Testis (tissue), 3 donors: ENCODE measurements around the gene PAX8. TPM values are rescaled to one million over a fixed set of nuclear protein-coding genes. Genes with fewer than 3 reads are reported as not detected.

Experiments
- DNase-seq: peaks from one replicate; pipeline ENCODE4 v3.0.0-alpha.2; 2019
- H3K27ac ChIP-seq, 2 donors: fragments of 200-600 bp; sonication (generic); one replicate each; pipeline ENCODE4 v1.5.1; 2019
- H3K27me3 ChIP-seq: fragments of 200-600 bp; sonication (generic); one replicate; pipeline ENCODE4 v1.5.1; 2019
- H3K36me3 ChIP-seq: fragments of 200-600 bp; sonication (generic); one replicate; pipeline ENCODE4 v1.5.1; 2017; ENCODE audit warnings: low read depth; ENCODE audit errors: missing control alignments
- H3K4me1 ChIP-seq: fragments of 200-600 bp; sonication (generic); one replicate; pipeline ENCODE4 v1.5.1; 2019
- H3K4me3 ChIP-seq, 2 donors: fragments of 200-600 bp; sonication (generic); one replicate each; pipeline ENCODE4 v1.5.1; 2017 to 2019
- H3K9me3 ChIP-seq: fragments of 200-600 bp; sonication (generic); one replicate; pipeline ENCODE4 v1.5.1; 2017
- POLR2A ChIP-seq: fragments of 450-650 bp; IDR thresholded peaks from one replicate; pipeline ENCODE4 v1.6.1; 2017; ENCODE audit warnings: antibody characterized with exemption, mild to moderate bottlenecking, moderate library complexity
- WGBS, 2 donors: methylation state at CpG; one replicate each; pipeline ENCODE4 v1.1.5; 2018; 5-methylcytosine and 5-hydroxymethylcytosine counted together
- intact Hi-C: fragments of 100-400 bp; cut with DNase I; formaldehyde crosslinking; loops from one replicate; pipeline ENCODE4 v1.15.1; 2023; ENCODE audit warnings: low total_unique reads
- polyA plus RNA-seq: library from polyadenylated mRNA; stranded (reverse); fragments of 350-450 nt; fragmentation: Illumina TruSeq; extraction: RNeasy Lipid Tissue Mini Kit (QIAGEN cat#74804); gene quantifications from one replicate; pipeline ENCODE4 v1.2.3, GENCODE V29; 2014; ENCODE audit warnings: low read depth, low replicate concordance; ENCODE audit not compliant: insufficient read depth
- total RNA-seq, 2 donors: library from RNA; depleted of rRNA; stranded (reverse); fragments of >200 nt; gene quantifications; one replicate each; pipeline ENCODE4 v1.2.3, GENCODE V29; 2016
- TF ChIP-seq, protein P1 (sequence below), 3 experiments: fragments of 450-650 bp in 2 of 3; fragments of 200-600 bp in 1 of 3; sonication (generic) in 1 of 3; IDR thresholded peaks; one replicate each; pipeline ENCODE4 v1.5.1; 2016 to 2019; ENCODE audit warnings: antibody characterized with exemption in 3 of 3, mild to moderate bottlenecking in 2 of 3, moderate library complexity in 1 of 3

Gene PAX8
- total and polyA plus RNA-seq, 3 donors from 2014 or later = 4.7 to 22.3 (median 5.4) TPM

DNA sequence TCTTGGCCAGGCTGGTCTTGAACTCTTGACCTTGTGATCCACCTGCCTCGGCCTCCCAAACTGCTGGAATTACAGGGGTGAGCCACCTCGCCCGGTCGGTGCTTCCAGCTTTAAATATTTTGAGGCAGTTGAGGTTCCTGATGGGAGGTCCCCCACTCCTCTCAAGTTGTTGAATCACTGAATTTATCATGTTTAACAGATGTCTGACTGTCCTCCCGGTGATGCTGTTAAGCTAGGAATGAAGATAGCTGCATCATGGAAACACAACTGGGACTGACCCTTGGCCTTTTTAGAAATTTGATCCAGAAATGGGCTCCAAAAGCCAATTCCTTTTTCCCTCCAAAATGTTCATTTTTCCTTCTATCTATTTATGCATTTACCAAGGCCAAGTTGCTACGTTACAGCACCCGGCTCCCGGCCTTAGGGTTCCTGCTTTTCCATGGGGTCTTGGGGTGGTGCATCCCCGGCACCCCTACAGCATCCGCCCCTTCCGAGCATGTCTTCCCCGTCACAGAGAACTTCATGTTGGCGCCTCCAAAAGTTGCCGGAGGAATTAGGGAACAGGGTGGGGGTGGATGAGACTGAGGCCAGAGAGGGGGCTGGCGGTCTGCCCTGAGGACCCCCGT, 43.9 kb downstream of the PAX8 start:
- intact Hi-C loops = no loop called here
- peak overlapping the region; percentile 56 to 68 for H3K4me3 ChIP-seq
- H3K36me3 ChIP-seq = no peaks in the 10 kb centered on the region
- WGBS, 2 donors = 45 to 56% methylated on average over 16 of the region's 16 CpGs
- no peak for DNase-seq
- no peaks in the 10 kb centered on the region for H3K9me3 ChIP-seq
- TF ChIP-seq POLR2A = no peak
- peaks cover 4% of the 10 kb centered on the region for H3K4me1 ChIP-seq
- H3K27me3 ChIP-seq = no peaks in the 10 kb centered on the region
- peak overlapping the region; percentile 57 to 81 for H3K27ac ChIP-seq

DNA sequence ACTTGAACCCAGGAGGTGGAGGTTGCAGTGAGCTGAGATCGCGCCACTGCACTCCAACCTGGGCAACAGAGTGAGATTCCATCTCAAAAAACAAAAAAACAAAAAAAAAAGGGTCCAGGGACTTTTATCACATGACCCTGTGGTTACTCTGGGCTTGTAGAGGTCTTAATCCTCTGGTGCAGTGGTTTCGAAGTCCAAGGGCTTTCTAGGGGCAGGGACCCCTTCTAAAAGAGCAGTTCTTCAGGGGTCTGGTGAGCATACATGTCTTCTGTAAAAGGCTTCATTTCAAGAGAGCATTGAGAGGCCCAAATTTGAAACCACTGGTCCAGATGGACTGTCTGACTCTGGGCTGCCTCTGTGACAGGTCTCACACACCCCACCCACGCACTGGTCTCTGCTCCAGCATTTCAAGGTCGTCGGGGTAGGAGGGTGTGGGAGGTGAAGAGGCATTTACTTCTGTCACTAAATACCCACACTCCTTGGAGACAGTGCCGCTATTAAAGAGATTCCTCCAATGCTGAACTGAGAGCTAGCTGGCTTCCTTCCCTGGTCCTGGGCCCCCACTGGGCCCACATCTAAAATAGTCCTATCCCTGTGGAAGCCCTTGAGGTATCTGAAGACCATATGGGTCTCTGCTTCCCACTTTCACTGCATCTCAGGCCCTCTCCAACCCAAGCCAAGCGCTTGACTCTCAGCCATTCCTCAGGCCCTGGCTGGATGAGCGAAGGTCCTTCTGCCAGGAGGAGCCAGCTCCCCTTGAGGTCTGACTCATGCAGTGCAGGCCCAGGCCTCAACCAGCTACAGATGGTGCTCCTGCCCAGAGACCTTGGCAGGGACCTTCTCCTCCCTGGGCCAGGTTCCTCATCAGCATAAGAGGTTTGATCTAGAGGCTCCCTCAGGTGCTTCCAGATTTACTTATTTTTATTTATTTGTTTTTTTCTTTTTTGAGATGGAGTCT, 44.8 kb downstream of the PAX8 start:
- Histone ChIP-seq H3K27me3 (no peaks in the 10 kb centered on the region), H3K9me3 (no peaks in the 10 kb centered on the region), H3K4me3 (no peak overlapping the region), H3K4me1 (peaks cover 4% of the 10 kb centered on the region), H3K36me3 (no peaks in the 10 kb centered on the region), H3K27ac (no peak overlapping the region)
- DNase-seq = peak; percentile 58
- intact Hi-C loops = no loop called here
- TF ChIP-seq, protein P1, sequence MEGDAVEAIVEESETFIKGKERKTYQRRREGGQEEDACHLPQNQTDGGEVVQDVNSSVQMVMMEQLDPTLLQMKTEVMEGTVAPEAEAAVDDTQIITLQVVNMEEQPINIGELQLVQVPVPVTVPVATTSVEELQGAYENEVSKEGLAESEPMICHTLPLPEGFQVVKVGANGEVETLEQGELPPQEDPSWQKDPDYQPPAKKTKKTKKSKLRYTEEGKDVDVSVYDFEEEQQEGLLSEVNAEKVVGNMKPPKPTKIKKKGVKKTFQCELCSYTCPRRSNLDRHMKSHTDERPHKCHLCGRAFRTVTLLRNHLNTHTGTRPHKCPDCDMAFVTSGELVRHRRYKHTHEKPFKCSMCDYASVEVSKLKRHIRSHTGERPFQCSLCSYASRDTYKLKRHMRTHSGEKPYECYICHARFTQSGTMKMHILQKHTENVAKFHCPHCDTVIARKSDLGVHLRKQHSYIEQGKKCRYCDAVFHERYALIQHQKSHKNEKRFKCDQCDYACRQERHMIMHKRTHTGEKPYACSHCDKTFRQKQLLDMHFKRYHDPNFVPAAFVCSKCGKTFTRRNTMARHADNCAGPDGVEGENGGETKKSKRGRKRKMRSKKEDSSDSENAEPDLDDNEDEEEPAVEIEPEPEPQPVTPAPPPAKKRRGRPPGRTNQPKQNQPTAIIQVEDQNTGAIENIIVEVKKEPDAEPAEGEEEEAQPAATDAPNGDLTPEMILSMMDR (IDR thresholded peaks at IDR 0.05) = peak in 1 of 3 experiments; percentile 11
- no peak for TF ChIP-seq POLR2A
- 64 to 82% methylated on average over 7 to 9 of the region's 9 CpGs for WGBS, 2 donors

DNA sequence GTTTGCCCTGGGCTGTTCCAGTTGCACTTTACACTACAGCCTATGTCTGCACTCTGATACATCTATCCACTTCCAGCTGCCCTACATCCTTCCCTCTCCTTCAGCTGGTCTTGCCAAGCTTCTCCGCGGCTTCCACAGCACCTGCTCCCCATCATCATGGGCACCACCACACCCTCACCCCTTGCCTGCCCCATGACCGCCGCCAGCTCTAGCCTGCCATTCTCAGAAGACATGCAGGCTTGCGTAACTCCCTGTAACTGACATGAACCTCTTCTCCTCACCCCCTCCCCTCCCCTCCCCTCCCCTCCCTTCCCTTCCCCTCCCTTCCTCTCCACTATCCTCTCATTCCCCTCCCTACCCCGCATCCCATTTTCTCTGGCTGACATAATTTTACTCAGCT, 46.0 kb downstream of the PAX8 start:
- intact Hi-C loops = no loop called here
- TF ChIP-seq, protein P1 (IDR thresholded peaks at IDR 0.05) = no peak
- no peak for TF ChIP-seq POLR2A
- H3K27ac ChIP-seq = no peak overlapping the region
- H3K36me3 ChIP-seq = no peaks in the 10 kb centered on the region
- H3K27me3 ChIP-seq = no peaks in the 10 kb centered on the region
- peaks cover 4% of the 10 kb centered on the region for H3K4me1 ChIP-seq
- H3K9me3 ChIP-seq = no peaks in the 10 kb centered on the region
- WGBS, 2 donors = 82 to 89% methylated on average over 6 of the region's 6 CpGs
- H3K4me3 ChIP-seq = no peak overlapping the region
- DNase-seq = no peak

DNA sequence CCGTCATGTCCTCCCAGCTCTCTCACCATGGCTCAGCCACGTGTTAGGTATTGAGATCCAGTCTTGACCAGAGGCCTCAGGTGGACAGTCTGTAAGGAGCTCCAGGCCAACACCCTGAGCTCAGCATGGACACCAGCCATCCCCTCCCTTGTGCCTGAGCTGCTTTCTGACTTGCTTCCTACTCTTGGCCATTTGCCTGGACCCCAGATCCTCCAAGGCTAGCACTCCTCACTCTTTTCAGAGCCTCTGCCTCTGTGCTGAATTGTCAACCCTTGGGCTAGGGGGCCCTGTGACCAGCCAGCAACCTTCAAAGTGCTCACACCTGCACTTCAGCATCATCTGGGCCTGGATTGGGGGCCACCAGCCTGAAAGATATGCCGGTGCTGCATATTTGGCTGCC, 46.6 kb downstream of the PAX8 start:
- H3K9me3 ChIP-seq = no peaks in the 10 kb centered on the region
- no peaks in the 10 kb centered on the region for H3K36me3 ChIP-seq
- peaks cover 4% of the 10 kb centered on the region for H3K4me1 ChIP-seq
- WGBS, 2 donors = 78 to 85% methylated on average over 3 of the region's 3 CpGs
- no peak for DNase-seq
- H3K4me3 ChIP-seq = no peak overlapping the region
- H3K27me3 ChIP-seq = no peaks in the 10 kb centered on the region
- intact Hi-C loops = no loop called here
- no peak overlapping the region for H3K27ac ChIP-seq
- no peak for TF ChIP-seq POLR2A
- TF ChIP-seq, protein P1 (IDR thresholded peaks at IDR 0.05) = no peak

DNA sequence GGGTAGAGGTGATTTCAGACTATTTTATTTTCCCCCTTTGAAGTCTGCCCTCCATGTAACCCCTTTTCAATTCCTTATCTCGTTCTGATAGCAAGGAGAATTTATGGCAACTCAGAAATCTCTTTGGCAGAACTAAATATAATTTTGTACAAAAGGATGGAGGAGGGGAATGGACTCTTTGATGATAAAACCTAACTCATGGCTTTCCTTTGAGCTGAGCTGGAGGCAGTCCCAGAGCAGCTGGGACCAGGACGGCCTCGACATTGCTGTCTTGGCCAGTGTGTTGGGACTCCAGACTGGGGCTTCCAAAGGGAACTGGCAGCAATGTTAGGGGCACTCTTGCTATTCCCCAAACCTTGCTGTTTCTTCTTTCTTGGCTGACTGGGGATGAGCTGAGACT, 47.7 kb downstream of the PAX8 start:
- Histone ChIP-seq H3K27me3 (no peaks in the 10 kb centered on the region), H3K27ac (no peak overlapping the region)
- 45 to 61% methylated on average over 3 of the region's 3 CpGs for WGBS, 2 donors

More for the DNA sequence above, 47.7 kb downstream of the PAX8 start:
- no peaks in the 10 kb centered on the region for H3K36me3 ChIP-seq
- no peak overlapping the region for H3K4me3 ChIP-seq
- H3K9me3 ChIP-seq = no peaks in the 10 kb centered on the region
- DNase-seq = peak; percentile 44
- intact Hi-C loops = no loop called here
- TF ChIP-seq, protein P1 (IDR thresholded peaks at IDR 0.05) = no peak
- H3K4me1 ChIP-seq = peaks cover 4% of the 10 kb centered on the region
